ENCODE results near the gene PPP2R5A. TPM values are rescaled to one million over a fixed set of nuclear protein-coding genes. Genes with fewer than 3 reads are reported as not detected.
A peak's percentile ranks its signal among the peaks of the same experiment; 100 is the strongest.
"Not testable (repeated sequence)": the region's sequence is repeated elsewhere in the genome, so short reads cannot be mapped to it uniquely, and the experiment has no call there.

The PPP2R5A gene
- total and polyA plus RNA-seq, 2 experiments from 2014 or later, result 51.7 to 67.4 TPM

- TF ChIP-seq, protein P1, sequence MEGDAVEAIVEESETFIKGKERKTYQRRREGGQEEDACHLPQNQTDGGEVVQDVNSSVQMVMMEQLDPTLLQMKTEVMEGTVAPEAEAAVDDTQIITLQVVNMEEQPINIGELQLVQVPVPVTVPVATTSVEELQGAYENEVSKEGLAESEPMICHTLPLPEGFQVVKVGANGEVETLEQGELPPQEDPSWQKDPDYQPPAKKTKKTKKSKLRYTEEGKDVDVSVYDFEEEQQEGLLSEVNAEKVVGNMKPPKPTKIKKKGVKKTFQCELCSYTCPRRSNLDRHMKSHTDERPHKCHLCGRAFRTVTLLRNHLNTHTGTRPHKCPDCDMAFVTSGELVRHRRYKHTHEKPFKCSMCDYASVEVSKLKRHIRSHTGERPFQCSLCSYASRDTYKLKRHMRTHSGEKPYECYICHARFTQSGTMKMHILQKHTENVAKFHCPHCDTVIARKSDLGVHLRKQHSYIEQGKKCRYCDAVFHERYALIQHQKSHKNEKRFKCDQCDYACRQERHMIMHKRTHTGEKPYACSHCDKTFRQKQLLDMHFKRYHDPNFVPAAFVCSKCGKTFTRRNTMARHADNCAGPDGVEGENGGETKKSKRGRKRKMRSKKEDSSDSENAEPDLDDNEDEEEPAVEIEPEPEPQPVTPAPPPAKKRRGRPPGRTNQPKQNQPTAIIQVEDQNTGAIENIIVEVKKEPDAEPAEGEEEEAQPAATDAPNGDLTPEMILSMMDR (IDR thresholded peaks at IDR 0.05; ENCODE audit: low read depth, low read length), result no peak
- H3K9me3 ChIP-seq (ENCODE audit: low read depth), result no peaks in the 10 kb centered on the region
- no peak overlapping the region for H3K27ac ChIP-seq
- no peaks in the 10 kb centered on the region for H3K4me1 ChIP-seq (ENCODE audit: low read depth)
- H3K27me3 ChIP-seq, result no peaks in the 10 kb centered on the region
- no peak overlapping the region for H3K4me3 ChIP-seq
- no peaks in the 10 kb centered on the region for H3K36me3 ChIP-seq
- DNase-seq (ENCODE audit: low read depth in 1 of 2, low spot score in 1 of 2), result no peak
Measured at GRCh38 chr1:212317916-212318315, 32.7 kb downstream of the PPP2R5A start.

GRCh38 chr1:212321031-212321430, 35.8 kb downstream of the PPP2R5A start:
- not testable (repeated sequence) for H3K4me3 ChIP-seq

DNA sequence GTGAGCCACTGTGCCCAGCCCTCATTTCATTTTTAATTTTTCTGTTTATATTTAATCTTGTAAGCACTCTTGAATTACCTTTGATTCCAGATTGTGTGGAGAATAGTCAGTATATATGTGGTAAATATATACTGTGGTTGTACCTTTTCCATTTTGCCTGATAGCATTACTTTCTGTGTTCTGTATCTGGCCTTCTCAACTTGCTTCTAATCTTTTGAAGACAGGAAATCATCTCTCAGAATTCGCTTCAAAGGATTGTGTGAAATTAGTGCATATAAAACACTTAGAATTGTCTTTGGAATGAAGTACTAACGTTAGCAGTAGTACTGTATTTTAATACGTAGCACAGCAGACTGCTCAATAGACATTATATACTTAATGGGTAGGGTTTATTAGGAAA, 37.9 kb downstream of the PPP2R5A start:
- Histone ChIP-seq H3K36me3 (no peaks in the 10 kb centered on the region), H3K9me3 (ENCODE audit: low read depth) (no peaks in the 10 kb centered on the region), H3K4me3 (no peak overlapping the region), H3K4me1 (ENCODE audit: low read depth) (no peaks in the 10 kb centered on the region), H3K27ac (no peak overlapping the region), H3K27me3 (no peaks in the 10 kb centered on the region)
- no peak for DNase-seq (ENCODE audit: low read depth in 1 of 2, low spot score in 1 of 2)
- TF ChIP-seq, protein P1 (IDR thresholded peaks at IDR 0.05; ENCODE audit: low read depth, low read length), result no peak

More at GRCh38 chr1:212321031-212321430, 35.8 kb downstream of the PPP2R5A start:
- H3K27me3 ChIP-seq; H3K9me3 ChIP-seq (ENCODE audit: low read depth); H3K4me1 ChIP-seq (ENCODE audit: low read depth); DNase-seq (ENCODE audit: low read depth in 1 of 2, low spot score in 1 of 2); H3K36me3 ChIP-seq; H3K27ac ChIP-seq: not testable (repeated sequence)

GRCh38 chr1:212326541-212326940, 41.3 kb downstream of the PPP2R5A start:
- H3K27me3 ChIP-seq, result no peaks in the 10 kb centered on the region
- no peaks in the 10 kb centered on the region for H3K36me3 ChIP-seq
- no peak for DNase-seq (ENCODE audit: low read depth in 1 of 2, low spot score in 1 of 2)
- TF ChIP-seq, protein P1 (IDR thresholded peaks at IDR 0.05; ENCODE audit: low read depth, low read length), result no peak
- H3K4me3 ChIP-seq, result no peak overlapping the region
- no peaks in the 10 kb centered on the region for H3K9me3 ChIP-seq (ENCODE audit: low read depth)
- H3K4me1 ChIP-seq (ENCODE audit: low read depth), result no peaks in the 10 kb centered on the region
- no peak overlapping the region for H3K27ac ChIP-seq

GRCh38 chr1:212328248-212328647, 43.0 kb downstream of the PPP2R5A start:
- Histone ChIP-seq H3K27me3 (no peaks in the 10 kb centered on the region), H3K9me3 (ENCODE audit: low read depth) (no peaks in the 10 kb centered on the region)
- DNase-seq (ENCODE audit: low read depth in 1 of 2, low spot score in 1 of 2), result peak in 1 of 2 donors; percentile 69

DNA sequence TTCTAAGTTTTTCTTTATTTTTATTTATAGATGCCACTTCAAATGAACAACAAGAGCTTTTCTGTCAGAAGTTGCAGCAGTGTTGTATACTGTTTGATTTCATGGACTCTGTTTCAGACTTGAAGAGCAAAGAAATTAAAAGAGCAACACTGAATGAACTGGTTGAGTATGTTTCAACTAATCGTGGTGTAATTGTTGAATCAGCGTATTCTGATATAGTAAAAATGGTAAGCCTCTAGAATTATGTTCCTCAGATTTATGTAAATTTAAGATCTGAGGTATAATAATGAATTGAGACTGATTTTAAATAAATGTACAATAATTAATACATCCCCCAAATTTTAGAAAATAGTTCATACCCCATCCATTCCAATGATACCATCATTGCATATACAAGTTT, 43.9 kb downstream of the PPP2R5A start:
- no peak for DNase-seq (ENCODE audit: low read depth in 1 of 2, low spot score in 1 of 2)
- H3K4me1 ChIP-seq (ENCODE audit: low read depth), result no peaks in the 10 kb centered on the region
- H3K27ac ChIP-seq, result no peak overlapping the region
- H3K36me3 ChIP-seq, result peaks cover 12% of the 10 kb centered on the region
- no peaks in the 10 kb centered on the region for H3K27me3 ChIP-seq
- TF ChIP-seq, protein P1 (IDR thresholded peaks at IDR 0.05; ENCODE audit: low read depth, low read length), result no peak
- no peaks in the 10 kb centered on the region for H3K9me3 ChIP-seq (ENCODE audit: low read depth)
- no peak overlapping the region for H3K4me3 ChIP-seq

More at GRCh38 chr1:212328248-212328647, 43.0 kb downstream of the PPP2R5A start:
- Histone ChIP-seq H3K4me1 (ENCODE audit: low read depth) (no peaks in the 10 kb centered on the region), H3K4me3 (no peak overlapping the region), H3K27ac (no peak overlapping the region), H3K36me3 (peaks cover 3% of the 10 kb centered on the region)
- TF ChIP-seq, protein P1 (IDR thresholded peaks at IDR 0.05; ENCODE audit: low read depth, low read length), result no peak

Measured in cardiac muscle cell (in vitro differentiated cells and primary cell).